Measurements from ENCODE around the gene LETM1.

DNA sequence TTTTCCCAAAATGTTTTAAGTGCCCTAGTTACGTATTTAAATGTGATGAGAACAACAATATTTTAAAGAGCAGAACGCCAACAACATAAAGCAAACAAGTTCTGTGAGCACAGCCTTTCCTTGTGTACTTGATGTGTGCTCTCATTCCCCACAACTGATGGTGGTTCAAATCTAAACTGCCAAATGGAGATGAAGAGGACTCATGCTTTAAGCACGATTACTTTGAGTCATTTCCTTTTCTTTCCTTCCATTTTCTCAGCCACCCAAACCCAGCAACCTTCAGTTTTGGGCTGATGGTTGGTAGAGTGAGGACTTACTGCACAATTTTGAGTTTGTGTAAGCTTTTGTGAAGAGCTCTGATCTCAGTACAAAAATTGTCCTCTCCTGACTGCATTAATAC is 16.9 kb upstream of the LETM1 start:
- TF ChIP-seq FOXP2 (optimal IDR thresholded peaks at IDR 0.05; ENCODE audit: control extremely low read depth, extremely low read length, insufficient read depth), result no peak
- no peak for TF ChIP-seq EZH2 (IDR thresholded peaks at IDR 0.05)
- no peak for TF ChIP-seq POLR2AphosphoS5 (IDR thresholded peaks at IDR 0.05; ENCODE audit: borderline replicate concordance, low read depth, low read length)

Measured in SK-N-MC (cell line).